ENCODE data around the gene TBC1D22A.

The TBC1D22A gene

GRCh38 chr22:47001288-47001687 is 238.8 kb downstream of the TBC1D22A start:
- no peak for DNase-seq

- DNase-seq: no peak
Measured at GRCh38 chr22:47002692-47003091, 240.2 kb downstream of the TBC1D22A start.

- no peak for DNase-seq
Measured at GRCh38 chr22:47005506-47006408, 243.3 kb downstream of the TBC1D22A start.

- no peak for DNase-seq
Measured at GRCh38 chr22:47006433-47006832, 244.0 kb downstream of the TBC1D22A start.

- DNase-seq: no peak
Measured at GRCh38 chr22:47006869-47007268, 244.4 kb downstream of the TBC1D22A start.

GRCh38 chr22:47007496-47007895 is 245.0 kb downstream of the TBC1D22A start:
- DNase-seq: no peak

GRCh38 chr22:47008208-47008885 is 245.9 kb downstream of the TBC1D22A start:
- no peak for DNase-seq

GRCh38 chr22:47009304-47010101 is 247.1 kb downstream of the TBC1D22A start:
- no peak for DNase-seq

- DNase-seq: no peak
Measured at GRCh38 chr22:47010211-47010610, 247.8 kb downstream of the TBC1D22A start.

- DNase-seq: no peak
Measured at GRCh38 chr22:47011131-47011858, 248.8 kb downstream of the TBC1D22A start.

GRCh38 chr22:47011859-47012258 is 249.4 kb downstream of the TBC1D22A start:
- no peak for DNase-seq

- no peak for DNase-seq
Measured at GRCh38 chr22:47012589-47013370, 250.3 kb downstream of the TBC1D22A start.

GRCh38 chr22:47013861-47014635 is 251.6 kb downstream of the TBC1D22A start:
- DNase-seq: no peak

- DNase-seq: no peak
Measured at GRCh38 chr22:47014636-47015345, 252.3 kb downstream of the TBC1D22A start.

GRCh38 chr22:47015589-47016178 is 253.2 kb downstream of the TBC1D22A start:
- DNase-seq: no peak

- no peak for DNase-seq
Measured at GRCh38 chr22:47016631-47017030, 254.2 kb downstream of the TBC1D22A start.

GRCh38 chr22:47017245-47017644 is 254.8 kb downstream of the TBC1D22A start:
- DNase-seq: no peak

- DNase-seq: no peak
Measured at GRCh38 chr22:47018010-47018910, 255.8 kb downstream of the TBC1D22A start.
